CD4-positive, alpha-beta T cell treated with Interleukin-15 for 1 hour (primary cell): ENCODE results near the gene TNNT3.
"Not testable (repeated sequence)": the region's sequence is repeated elsewhere in the genome, so short reads cannot be mapped to it uniquely, and the experiment has no call there.

Experiments
- DNase-seq: peaks from one replicate; pipeline ENCODE4 v3.0.0-alpha.2; 2020

TNNT3 gene

DNA sequence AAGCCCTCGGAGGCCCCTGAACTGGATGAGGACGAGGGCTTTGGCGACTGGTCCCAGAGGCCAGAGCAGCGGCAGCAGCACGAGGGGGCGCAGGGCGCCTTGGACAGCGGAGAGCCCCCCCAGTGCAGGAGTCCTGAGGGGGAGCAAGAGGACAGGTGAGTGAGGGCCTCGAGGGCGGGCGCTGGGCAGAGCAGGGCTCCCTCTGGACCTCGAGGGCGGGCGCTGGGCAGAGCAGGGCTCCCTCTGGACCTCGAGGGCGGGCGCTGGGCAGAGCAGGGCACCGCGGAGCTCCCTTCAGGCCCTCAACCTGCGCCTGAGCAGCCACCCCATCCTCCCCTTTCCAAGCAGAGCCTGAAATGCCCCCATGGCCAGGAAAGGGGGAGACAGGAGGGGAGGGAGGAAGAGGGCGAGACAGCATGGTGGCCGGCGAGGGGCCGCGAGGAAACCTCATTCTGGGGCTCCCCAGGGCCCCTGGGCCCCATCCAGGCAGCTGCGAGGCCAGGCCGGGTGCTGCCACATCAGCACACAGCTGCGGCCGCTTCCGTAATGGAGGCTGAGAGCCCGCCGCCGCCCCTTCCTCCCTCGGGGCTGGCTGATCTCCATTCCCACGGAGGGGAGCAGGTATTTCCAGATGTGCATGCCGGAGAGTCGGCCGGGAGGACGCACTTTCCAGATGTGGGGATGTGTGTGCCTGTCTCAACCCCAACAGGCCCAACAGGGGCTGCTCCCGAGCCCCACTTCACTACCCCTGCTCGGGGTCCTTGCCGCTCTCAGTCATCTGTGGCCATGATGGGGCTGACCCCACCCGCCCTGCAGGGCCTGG, 37.9 kb upstream of the TNNT3 start:
- DNase-seq = peak; percentile 24

DNA sequence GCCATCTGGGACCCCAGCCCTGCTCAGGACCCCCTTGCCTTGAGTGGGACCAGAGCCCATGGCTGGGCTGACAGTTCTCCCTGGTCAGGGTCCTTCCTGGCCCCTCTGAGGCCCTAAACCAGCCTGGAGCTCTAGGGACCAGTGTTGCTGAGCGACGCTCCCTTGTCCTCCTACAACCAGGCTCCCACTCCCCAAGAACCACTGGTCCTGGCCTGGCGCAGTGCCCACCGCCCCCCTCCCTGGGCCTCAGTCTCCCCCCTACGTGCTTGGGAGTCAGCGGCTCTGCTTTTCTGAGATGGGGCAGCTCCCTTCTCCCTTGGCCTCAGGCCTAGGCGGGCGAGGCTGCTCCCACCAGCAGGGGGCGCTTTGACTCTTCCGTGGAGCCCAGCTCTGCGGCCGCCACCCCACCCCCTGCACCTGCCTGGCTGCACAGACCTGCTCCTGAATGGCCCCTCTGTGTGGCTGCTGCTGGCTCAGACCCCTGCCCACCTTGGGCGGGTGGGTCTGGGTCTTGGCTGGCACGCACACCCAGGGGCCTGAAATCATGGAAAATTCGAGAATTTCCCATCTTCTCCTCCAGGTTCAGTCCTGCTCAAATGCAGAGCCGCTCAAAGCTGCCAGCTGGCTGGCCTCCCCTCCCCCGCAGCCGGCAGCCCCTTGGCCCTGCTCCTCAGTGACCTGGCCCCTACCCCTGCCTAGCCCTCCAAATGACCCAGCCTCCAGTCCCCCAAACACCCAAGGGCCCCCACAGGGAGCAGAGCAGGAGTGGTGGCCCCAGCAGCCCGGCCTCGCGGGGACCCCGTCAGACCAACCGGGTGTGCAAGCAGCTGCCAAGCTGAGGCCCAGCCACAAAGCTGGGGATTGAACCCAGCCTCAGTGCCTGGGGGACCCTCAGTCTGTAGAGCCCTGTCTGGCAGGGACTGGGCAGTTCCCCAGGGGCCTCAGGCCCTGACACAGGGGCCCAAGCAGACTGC, 37.0 kb upstream of the TNNT3 start:
- DNase-seq = peak; percentile 75

DNA sequence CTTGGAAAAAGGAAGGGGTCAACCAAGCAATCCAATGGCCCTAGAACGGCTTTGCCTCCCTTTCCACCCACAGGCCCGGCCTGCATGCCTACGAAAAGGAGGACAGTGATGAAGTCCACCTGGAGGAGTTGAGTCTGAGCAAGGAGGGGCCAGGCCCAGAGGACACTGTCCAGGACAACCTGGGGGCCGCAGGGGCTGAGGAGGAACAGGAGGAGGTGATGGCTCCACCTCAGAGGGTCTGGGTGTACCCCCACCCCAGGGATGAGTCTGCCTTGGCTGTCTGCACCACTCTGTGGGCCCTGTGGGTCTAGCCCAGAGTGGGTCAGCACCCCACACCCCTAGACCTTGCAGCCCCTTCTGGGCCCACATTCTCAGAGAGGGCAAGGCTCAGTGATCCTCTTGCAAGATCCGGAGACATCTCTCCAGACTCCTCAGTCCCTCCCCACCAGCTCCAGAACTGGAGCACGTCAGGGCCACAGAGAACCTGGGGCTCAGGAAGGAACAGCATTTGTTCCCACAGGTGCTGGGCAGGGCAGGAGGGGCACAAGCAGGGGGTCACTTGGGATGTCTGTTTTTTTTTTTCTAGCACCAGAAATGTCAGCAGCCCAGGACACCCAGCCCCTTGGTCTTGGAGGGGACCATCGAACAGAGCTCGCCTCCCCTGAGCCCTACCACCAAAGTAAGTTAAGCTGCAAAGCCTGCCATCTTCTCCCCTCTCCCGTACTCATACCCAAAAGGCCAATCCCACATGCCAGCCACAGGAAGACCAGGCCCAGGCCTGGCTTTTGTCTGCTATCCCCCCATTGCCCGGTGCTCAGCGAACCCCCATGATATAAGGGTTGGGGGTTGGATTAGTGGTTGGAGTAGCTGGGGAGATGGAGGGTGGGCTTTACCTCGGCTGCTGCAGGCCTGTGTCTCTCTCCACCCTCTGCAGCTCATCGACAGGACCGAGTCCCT, 35.9 kb upstream of the TNNT3 start:
- DNase-seq = peak; percentile 5

DNA sequence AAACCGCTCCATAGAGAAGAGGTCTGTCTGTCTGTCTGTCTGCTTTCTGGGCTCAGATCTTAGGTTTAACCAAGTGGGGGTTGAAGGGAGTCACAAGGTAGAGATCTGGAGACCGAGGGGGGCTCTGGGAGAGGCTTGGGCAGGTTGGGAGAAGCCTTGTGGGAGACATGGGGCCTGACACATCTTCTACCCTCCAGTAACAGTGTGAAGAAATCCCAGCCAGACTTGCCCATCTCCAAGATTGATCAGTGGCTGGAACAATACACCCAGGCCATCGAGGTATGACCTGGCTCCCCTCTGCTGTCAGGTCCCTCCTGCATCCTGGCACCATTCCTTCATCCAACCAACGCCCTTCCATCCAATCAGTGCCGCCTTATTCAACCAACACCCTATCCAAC, 35.2 kb upstream of the TNNT3 start:
- peak; percentile 14 for DNase-seq

DNA sequence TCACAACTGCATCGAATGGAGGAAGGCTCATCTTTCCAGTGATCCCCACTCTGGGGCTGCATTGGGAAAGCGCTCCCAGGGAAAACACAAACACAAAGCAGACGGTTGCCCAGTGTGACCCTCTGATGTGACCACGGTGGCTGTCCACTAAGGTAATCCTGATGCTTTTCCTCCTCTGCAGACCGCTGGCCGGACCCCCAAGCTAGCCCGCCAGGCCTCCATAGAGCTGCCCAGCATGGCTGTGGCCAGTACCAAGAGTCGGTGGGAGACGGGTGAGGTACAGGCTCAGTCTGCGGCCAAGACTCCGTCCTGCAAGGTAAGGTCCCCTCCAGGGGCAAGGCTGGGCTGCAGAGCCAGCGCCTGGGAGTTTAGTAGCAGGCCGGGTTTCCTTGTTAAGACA, 33.0 kb upstream of the TNNT3 start:
- DNase-seq = not testable (repeated sequence)

DNA sequence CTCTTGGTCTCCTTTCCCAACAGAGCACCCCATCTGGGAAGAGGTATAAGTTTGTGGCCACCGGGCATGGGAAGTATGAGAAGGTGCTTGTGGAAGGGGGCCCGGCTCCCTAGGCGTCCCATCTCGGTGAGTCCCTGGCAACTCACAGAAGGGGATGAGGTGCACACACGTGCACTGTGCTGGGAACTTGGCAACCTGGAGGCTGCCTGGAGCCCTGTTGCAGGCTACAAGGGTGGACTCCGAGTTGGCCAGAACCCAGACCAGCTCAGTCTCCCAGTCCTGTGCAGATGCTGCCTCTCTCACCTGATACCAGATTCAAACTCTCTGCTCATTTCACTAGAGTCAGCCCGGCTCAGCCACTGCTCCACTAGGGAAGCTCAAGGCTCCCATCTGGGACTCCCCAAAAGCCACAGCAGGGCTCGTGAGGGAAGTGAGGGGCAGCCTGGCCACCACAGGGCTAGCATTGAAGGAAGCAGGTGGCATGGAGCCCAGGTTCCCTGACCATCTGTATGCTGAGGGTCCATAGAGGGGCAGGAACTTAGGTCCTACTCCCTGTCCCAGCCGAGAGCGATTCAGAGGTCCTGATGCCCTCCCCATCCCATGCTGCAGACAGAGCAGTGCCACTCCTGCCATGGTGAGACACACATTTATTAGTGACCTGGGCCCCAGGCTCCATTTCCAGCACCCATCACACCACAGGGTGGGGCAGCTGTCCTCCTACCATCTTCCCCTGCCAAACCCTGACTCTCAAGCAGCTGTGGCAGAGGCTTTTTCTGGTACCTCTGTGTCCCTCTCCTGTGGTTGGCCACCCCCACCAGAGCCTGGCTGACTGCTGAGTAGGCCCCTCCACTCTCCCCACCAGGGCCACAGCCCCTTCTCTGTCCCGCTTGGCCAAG, 31.8 kb upstream of the TNNT3 start:
- no peak for DNase-seq

DNA sequence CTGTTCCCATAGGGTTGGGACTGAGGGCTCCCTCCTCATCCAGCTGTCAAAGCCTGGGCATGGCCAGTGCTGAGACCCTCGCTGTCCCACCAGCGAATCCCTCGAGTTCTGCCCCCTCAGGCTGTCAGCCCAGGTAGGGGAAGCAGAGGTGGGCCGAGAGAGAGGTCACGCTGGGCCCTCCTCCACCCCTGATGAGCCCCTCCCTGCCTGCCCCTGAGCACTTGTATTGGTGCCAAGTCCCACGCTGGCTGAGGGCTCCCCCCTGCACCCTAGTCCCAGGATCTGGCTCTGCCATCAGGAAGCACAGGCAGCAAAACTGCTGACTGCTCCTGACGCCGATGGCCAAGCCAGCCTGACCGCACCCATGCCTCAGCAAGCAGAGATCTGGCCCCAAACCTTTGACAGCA, 31.2 kb upstream of the TNNT3 start:
- no peak for DNase-seq

DNA sequence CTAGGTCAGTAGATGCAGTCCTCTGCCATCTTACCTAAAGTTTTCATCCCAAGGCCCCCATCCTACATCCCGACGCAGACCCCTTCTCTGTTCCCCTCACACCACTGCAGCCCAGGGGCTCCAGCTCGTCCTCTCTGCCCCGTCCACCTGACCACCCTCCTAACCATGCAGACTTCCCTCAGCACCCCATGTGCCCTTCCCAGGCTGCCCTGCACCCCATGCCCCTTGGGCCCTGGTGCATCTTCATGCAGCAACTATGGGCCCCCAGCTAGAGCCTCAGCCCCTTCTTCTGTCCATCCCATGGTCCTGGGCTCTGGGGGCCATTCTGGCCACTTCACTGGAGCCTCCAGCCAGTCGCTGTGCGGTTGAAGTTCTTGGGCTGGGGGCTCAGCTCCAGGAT, 30.7 kb upstream of the TNNT3 start:
- no peak for DNase-seq

DNA sequence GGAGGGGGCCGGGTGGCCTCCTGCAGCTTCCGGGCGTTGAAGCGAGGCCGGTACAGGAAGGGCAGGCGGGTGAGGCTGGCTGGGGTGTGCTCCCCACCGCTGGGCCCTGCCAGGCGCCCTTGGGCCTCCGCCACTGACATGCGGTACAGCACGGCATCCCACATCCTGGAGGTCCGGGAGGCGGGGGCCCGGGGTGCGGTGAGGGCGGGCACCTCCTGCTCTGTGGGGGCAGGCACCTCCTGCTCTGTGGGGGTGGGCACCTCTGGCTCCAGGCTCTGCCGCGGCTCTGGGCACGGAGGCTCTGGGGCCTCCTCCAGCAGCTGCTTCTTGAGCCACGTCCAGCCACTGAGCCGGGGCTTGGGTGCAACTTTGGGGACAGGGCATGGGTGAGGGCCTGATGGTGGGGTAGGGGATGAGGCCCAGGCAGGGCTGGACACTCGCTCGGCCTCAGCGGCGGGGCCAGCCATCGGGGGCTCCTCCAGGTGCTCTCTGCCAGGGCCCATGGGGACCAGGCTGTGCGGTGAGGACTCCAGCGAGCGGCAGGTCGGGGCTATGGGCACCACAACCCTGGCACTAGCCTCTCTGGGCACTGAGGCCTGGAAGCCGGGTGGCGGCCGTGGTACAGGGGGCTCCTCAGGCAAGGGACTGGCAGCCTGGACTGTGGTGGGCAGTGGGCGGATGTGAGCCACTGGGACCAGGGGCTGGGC, 30.1 kb upstream of the TNNT3 start:
- DNase-seq = peak; percentile 75

DNA sequence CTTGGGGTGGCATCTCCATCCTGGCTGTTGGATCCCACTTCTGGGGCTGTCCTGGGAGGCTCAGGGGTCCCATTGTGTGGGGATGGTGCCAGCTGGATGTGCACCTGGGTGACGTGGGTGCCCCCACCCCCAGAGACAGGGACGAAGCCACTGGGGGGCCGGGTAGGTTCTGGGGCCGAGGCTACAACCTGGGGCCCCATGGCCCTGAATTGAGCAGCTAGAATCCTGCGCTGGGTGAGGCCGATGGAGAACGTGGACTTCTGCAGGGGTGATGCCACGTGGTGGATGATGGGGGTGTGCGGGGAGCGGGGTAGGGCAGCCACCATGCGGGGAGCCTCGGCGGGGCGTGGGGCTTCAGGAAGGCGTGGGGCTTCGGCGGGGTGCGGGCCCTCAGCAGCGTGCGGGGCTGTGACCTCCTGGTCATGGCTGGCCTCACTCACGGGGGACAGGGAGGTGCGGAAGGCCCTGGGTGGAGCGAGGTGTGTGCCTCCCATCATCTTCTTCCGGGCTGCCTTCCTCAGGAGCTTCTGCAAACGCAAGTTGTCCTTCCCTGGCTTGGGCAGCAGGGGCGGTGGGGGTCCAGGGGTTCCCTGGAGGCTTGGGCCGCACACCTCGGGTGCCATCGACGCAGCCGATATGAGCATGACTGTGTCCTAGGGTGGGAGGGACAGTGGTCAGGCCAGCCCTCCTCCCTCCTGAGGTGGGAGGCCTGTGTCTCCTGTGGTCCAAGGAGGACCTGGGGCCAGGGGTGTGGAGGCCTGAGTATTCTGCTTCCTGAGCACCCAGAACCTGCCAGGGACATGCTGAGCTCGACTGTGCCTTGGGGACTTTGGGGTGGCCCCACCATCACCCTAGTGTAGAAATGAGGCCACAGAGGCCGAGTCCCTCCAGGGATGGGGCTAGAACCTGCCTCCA, 29.3 kb upstream of the TNNT3 start:
- DNase-seq = no peak

DNA sequence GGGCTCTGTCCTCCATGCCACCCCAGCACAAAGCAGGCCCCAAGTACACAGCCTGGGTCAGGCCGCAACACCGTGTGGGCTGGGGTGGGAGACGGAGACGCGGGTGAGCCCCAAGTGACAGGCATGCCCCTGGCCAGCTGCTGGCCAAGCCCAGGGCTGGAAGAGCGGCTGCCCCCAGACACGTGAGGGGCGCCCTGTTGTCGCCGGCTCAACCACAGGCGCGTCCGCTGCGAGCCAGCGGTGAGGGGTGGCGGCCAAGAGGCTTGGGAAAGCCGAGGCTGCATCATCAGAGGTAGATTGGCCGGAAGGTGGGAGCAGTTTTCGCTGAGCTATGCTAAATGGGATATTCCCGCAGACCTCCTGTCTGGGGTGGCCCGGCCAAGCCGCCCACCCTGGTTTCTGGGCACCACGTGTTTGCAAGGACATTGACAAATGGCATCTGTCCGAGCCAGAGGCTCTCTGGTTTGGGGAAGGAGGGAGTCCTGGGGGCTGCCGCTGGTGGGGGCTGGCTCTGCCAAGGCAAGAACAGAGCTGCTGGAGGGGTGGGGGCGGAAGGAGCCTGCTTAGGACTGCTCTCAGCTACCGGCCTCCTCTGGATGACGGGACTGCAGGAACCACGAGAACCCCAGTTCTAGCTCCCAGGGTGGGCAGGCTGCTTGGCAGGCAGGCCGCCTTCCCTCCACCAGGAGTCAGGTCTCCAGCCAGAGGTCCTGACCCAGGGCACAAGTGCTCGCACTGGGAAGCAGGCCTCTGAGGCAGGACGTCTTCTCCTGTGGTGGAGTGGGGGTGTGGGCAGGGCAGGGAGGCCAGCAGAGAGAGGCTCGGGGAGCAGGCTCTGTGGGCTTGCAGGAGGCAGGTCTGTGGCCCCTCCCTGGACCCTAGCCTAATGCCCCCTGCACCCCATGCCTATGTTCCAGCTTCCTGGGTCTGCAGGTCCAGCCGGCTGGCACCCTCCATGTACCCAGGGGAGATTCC, 28.4 kb upstream of the TNNT3 start:
- DNase-seq = no peak

DNA sequence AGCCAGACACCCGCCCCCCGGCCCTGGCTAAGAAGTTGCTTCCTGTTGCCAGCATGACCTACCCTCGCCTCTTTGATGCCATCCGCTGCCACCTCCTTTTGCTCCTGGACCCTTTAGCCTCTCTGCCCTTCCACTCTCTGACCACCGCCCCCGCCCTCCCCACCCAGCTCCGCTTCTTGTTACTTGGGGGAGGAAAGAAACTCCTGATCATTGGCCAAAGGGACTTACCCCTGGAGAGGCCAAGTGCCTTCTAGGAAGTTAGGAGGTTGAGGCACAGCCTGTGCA, 27.7 kb upstream of the TNNT3 start, which contains the start of gene PRR33:
Gene PRR33, minus strand, starts transcription at position 65 of the 285 bp plus-strand sequence. CDS start 1,311 bp downstream, outside the sequence.
- DNase-seq = no peak

DNA sequence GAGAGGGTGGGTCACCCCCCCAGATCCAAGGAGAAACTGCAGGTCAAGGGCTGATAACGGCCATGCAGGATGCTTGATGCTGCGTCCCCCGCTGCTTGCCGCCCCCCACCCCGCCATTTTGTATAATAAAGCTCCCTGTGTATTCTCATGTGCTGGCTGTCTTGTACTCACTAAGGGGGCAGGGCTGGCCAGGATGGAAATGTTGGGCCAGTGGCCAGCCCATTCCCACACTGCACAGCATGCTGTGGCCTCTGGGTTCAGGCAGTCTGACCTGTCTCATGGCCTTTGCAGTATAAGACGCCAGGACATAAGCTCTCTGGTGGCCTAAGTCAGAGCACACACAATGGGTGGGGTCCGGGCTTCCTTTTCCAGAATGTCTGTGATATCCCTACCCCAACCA, 27.4 kb upstream of the TNNT3 start:
- DNase-seq = no peak

DNA sequence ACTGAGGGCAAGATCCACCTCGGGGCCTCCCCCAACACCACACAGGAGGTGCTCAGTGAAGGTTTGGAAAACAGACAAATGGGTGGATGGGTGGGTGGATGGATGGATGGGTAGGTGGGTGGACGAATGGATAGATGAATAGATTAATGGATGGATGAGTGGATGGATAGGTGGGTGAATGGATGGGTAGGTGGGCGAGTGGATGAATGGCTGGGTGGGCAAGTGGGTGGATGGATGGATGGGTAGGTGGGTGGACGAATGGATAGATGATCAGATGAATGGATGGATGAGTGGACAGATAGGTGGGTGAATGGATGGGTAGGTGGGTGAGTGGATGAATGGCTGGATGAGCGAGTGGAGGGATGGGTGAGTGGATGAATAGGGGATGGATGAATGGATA, 26.9 kb upstream of the TNNT3 start:
- DNase-seq = no peak

DNA sequence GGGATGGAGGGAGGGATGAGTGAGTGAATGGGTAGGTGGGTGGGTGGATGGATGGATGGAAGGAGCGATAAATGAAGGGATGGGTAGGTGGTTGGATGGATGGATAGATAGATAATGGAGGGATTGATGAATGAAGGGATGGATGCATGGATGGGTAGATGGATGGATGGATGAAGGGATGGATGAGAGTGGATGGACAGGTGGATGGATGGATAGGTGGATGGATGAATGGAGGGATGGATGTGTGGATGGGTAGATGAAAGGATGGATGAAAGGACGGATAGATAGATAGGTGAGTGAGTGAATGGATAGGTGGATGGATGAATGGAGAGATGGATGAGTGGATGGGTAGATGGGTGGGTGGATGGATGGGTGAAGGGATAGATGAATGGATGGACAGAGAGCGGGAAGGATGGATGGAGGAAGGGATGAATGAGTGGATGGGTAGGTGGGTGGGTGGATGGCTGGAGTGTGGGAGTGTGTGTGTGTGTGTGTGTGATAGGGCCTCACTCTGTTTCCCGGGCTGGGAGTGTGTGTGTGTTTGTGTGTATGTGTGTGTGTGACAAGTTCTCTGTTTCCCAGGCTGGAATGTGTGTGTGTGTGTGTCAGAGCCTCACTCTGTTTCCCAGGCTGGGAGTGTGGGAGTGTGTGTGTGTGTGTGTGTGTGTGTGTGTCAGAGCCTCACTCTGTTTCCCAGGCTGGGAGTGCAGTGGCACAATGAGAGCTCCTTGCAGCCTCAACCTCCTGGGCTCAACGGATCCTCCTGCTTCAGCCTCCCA, 25.7 kb upstream of the TNNT3 start:
- DNase-seq = no peak

DNA sequence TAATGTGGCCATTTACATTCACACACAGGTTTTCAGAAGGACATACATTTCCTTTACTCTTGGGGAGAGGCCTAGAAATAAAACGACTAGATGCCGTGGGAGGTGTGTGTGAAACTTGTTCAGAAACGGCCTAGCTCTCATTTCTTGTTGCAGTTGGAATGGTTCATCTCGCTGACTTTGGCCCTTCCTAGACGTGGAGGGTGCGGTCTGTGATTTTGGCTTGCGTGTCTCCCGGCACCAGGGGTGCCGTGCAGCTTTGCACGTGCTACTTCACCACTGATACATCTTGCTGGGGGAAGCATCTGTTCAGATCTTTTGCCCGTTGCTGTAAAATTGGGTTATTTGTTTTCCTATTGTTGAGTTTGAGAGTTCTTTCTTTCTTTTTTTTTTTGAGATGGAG, 24.7 kb upstream of the TNNT3 start:
- DNase-seq = no peak

DNA sequence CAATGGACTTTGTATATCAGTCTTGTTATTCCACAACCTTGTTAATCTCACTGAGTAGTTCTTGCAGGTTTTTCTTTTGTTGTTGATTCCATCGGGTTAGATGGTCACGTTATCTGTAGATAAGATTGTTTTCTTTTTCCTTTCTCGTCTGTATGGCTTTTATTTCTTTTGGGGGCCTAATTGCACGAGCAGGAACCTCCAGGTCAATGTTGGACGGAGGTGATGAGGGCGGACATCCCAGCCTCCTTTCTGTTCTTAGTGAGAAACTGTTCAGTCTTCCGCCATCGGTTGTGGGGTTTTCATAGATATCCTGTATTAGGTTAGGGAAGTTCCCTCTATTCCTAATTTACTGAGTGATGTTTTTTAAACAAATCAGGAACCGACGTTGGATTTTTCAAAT, 23.0 kb upstream of the TNNT3 start:
- DNase-seq = no peak

DNA sequence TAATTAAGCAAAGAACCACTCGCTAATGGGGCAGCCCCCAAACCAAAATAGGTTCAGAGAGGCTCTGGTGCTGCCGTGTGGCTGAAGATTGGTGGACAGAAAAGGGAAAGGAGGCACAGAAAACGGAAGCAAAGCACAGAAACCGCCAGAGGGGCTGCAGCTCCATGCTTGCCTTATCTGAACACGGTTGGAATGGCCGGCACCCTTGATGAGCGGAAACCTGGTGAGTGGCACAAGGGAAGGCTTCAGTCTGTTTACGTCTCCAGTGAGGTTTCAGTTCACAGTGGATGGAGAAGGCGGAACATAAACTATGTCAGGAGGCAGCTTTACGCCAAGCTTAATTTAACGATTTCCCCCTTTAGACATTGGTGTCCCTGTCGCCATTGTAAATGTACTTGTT, 22.6 kb upstream of the TNNT3 start:
- no peak for DNase-seq
